Measurements from ENCODE around the gene COL4A1. TPM values are rescaled to one million over a fixed set of nuclear protein-coding genes. Genes with fewer than 3 reads are reported as not detected.

Gene COL4A1
- total and polyA plus RNA-seq, 8 donors, result 418 to 1,057 (median 547) TPM

- Histone ChIP-seq H3K4me1 (peaks cover 15 to 24% of the 10 kb centered on the region in 2 donors), H3K4me3 (no peak overlapping the region), H3K27me3 (peaks cover 0 to 7% of the 10 kb centered on the region in 2 donors), H3K36me3 (no peaks in the 10 kb centered on the region), H3K9me3 (no peaks in the 10 kb centered on the region), H3K27ac (peak overlapping the region; percentile 45 to 55)
- TF ChIP-seq CTCF (IDR thresholded peaks at IDR 0.05), result no peak
- DNase-seq (no peak), ATAC-seq (no peak)
- intact Hi-C loops (cut with DNase I), result loop anchor here (10.0 kb wide), 1 partner anchor 183 kb away; no protein-coding TSS in a partner anchor
Measured at GRCh38 chr13:110232142-110232541, 74.8 kb downstream of the COL4A1 start.

- peaks cover 0 to 1% of the 10 kb centered on the region in 2 donors for H3K27me3 ChIP-seq
- H3K36me3 ChIP-seq, result no peaks in the 10 kb centered on the region
- H3K27ac ChIP-seq, result peak overlapping the region in 1 of 2 donors; percentile 10
- no peak overlapping the region for H3K4me3 ChIP-seq
- peaks cover 9 to 19% of the 10 kb centered on the region in 2 donors for H3K4me1 ChIP-seq
- intact Hi-C loops (cut with DNase I), result loop anchor here (10.0 kb wide), 1 partner anchor 183 kb away; no protein-coding TSS in a partner anchor
- no peaks in the 10 kb centered on the region for H3K9me3 ChIP-seq
- TF ChIP-seq CTCF (IDR thresholded peaks at IDR 0.05), result no peak
- ATAC-seq (no peak), DNase-seq (no peak)
Measured at GRCh38 chr13:110231348-110232047, 75.5 kb downstream of the COL4A1 start.

- Histone ChIP-seq H3K27me3 (no peaks in the 10 kb centered on the region), H3K4me1 (peaks cover 9 to 23% of the 10 kb centered on the region in 2 donors), H3K9me3 (no peaks in the 10 kb centered on the region), H3K4me3 (no peak overlapping the region), H3K36me3 (no peaks in the 10 kb centered on the region), H3K27ac (no peak overlapping the region)
- no peak for DNase-seq
- intact Hi-C loops (cut with DNase I), result loop anchor here (10.0 kb wide), 1 partner anchor 184 kb away; no protein-coding TSS in a partner anchor
- TF ChIP-seq CTCF (IDR thresholded peaks at IDR 0.05), result no peak
- no peak for ATAC-seq
Measured at GRCh38 chr13:110230661-110231347, 76.2 kb downstream of the COL4A1 start.

GRCh38 chr13:110229905-110230563, 76.9 kb downstream of the COL4A1 start:
- H3K4me3 ChIP-seq, result no peak overlapping the region
- no peaks in the 10 kb centered on the region for H3K27me3 ChIP-seq
- peaks cover 9 to 29% of the 10 kb centered on the region in 2 donors for H3K4me1 ChIP-seq
- DNase-seq (no peak), ATAC-seq (no peak)
- TF ChIP-seq CTCF (IDR thresholded peaks at IDR 0.05), result no peak
- no peaks in the 10 kb centered on the region for H3K36me3 ChIP-seq
- intact Hi-C loops (cut with DNase I), result loop anchor here (10.0 kb wide), 1 partner anchor 185 kb away; no protein-coding TSS in a partner anchor
- H3K9me3 ChIP-seq, result no peaks in the 10 kb centered on the region
- no peak overlapping the region for H3K27ac ChIP-seq
